Right atrium auricular region (tissue), 2 donors: ENCODE measurements around the gene TOP2B. TPM values are rescaled to one million over a fixed set of nuclear protein-coding genes. Genes with fewer than 3 reads are reported as not detected.
A peak's percentile ranks its signal among the peaks of the same experiment; 100 is the strongest.

Experiments
- DNase-seq: peaks from one replicate; pipeline ENCODE4 v3.0.0-alpha.2; 2019; ENCODE audit warnings: low spot score
- H3K27ac ChIP-seq, 2 donors: fragments of 200-600 bp; sonication (generic); 1 replicate in 1 of 2; 2 replicates in 1 of 2; pipeline ENCODE4 v1.5.1; 2016 to 2019
- H3K27me3 ChIP-seq, 2 donors: fragments of 200-600 bp; sonication (generic); one replicate each; pipeline versions ENCODE4 v1.5.1 to v1.6.0; 2017 to 2019
- H3K36me3 ChIP-seq: fragments of 200-600 bp; sonication (generic); one replicate; pipeline ENCODE4 v1.5.1; 2016
- H3K4me1 ChIP-seq, 2 donors: fragments of 200-600 bp; sonication (generic); one replicate each; pipeline versions ENCODE4 v1.5.1 to v1.6.0; 2017 to 2019
- H3K4me3 ChIP-seq, 2 donors: fragments of 200-600 bp; sonication (generic); 1 replicate in 1 of 2; 2 replicates in 1 of 2; pipeline ENCODE4 v1.5.1; 2017 to 2019; ENCODE audit warnings: mild to moderate bottlenecking in 1 of 2, moderate library complexity in 1 of 2
- H3K9me3 ChIP-seq, 2 donors: fragments of 200-600 bp; sonication (generic); one replicate each; pipeline ENCODE4 v1.5.1; 2019
- CTCF ChIP-seq, 2 donors: fragments of 200-600 bp; sonication (generic); IDR thresholded peaks; one replicate each; pipeline ENCODE4 v1.5.1; 2019; ENCODE audit warnings: antibody characterized with exemption in 2 of 2
- total RNA-seq, 2 donors: library from RNA; depleted of rRNA; stranded (reverse); fragments of >200 nt; gene quantifications; one replicate each; pipeline ENCODE4 v1.1.0, GENCODE V29; 2016

TOP2B gene
- total RNA-seq, 2 donors from 2014 or later = 67.2 to 91.4 TPM

GRCh38 chr3:25588441-25589103, 76.1 kb downstream of the TOP2B start:
- peak overlapping the region; percentile 73 to 84 for H3K27ac ChIP-seq
- H3K36me3 ChIP-seq = no peaks in the 10 kb centered on the region
- no peak overlapping the region for H3K4me3 ChIP-seq
- no peak for DNase-seq
- H3K4me1 ChIP-seq = peaks cover 0 to 52% of the 10 kb centered on the region in 2 donors
- no peak for TF ChIP-seq CTCF (IDR thresholded peaks at IDR 0.05)
- H3K27me3 ChIP-seq = no peaks in the 10 kb centered on the region
- no peaks in the 10 kb centered on the region for H3K9me3 ChIP-seq

- H3K27me3 ChIP-seq = no peaks in the 10 kb centered on the region
- TF ChIP-seq CTCF (IDR thresholded peaks at IDR 0.05) = no peak
- no peaks in the 10 kb centered on the region for H3K9me3 ChIP-seq
- no peaks in the 10 kb centered on the region for H3K36me3 ChIP-seq
- H3K27ac ChIP-seq = peak overlapping the region; percentile 73 to 84
- H3K4me1 ChIP-seq = peaks cover 0 to 46% of the 10 kb centered on the region in 2 donors
- no peak overlapping the region for H3K4me3 ChIP-seq
- DNase-seq = no peak
These were observed 76.7 kb downstream of the TOP2B start for GRCh38 chr3:25587975-25588374.

GRCh38 chr3:25587526-25587925, 77.2 kb downstream of the TOP2B start:
- no peak for TF ChIP-seq CTCF (IDR thresholded peaks at IDR 0.05)
- no peaks in the 10 kb centered on the region for H3K9me3 ChIP-seq
- H3K36me3 ChIP-seq = no peaks in the 10 kb centered on the region
- H3K27ac ChIP-seq = peak overlapping the region; percentile 4 to 73
- DNase-seq = no peak
- H3K4me3 ChIP-seq = no peak overlapping the region
- peaks cover 0 to 41% of the 10 kb centered on the region in 2 donors for H3K4me1 ChIP-seq
- no peaks in the 10 kb centered on the region for H3K27me3 ChIP-seq

- Histone ChIP-seq H3K4me1 (peaks cover 0 to 37% of the 10 kb centered on the region in 2 donors), H3K27ac (no peak overlapping the region)
These were observed 77.6 kb downstream of the TOP2B start for GRCh38 chr3:25587094-25587493.

GRCh38 chr3:25586553-25586952, 78.2 kb downstream of the TOP2B start:
- H3K4me3 ChIP-seq = no peak overlapping the region
- H3K27me3 ChIP-seq = no peaks in the 10 kb centered on the region
- no peak overlapping the region for H3K27ac ChIP-seq
- TF ChIP-seq CTCF (IDR thresholded peaks at IDR 0.05) = no peak
- peaks cover 7% of the 10 kb centered on the region for H3K36me3 ChIP-seq
- no peaks in the 10 kb centered on the region for H3K9me3 ChIP-seq
- peaks cover 0 to 32% of the 10 kb centered on the region in 2 donors for H3K4me1 ChIP-seq
- no peak for DNase-seq

More at GRCh38 chr3:25587094-25587493, 77.6 kb downstream of the TOP2B start:
- no peak overlapping the region for H3K4me3 ChIP-seq
- H3K36me3 ChIP-seq = peaks cover 4% of the 10 kb centered on the region
- H3K27me3 ChIP-seq = no peaks in the 10 kb centered on the region
- H3K9me3 ChIP-seq = no peaks in the 10 kb centered on the region
- DNase-seq = no peak
- no peak for TF ChIP-seq CTCF (IDR thresholded peaks at IDR 0.05)

- DNase-seq = no peak
- Histone ChIP-seq H3K27ac (no peak overlapping the region), H3K4me1 (peaks cover 0 to 28% of the 10 kb centered on the region in 2 donors), H3K9me3 (no peaks in the 10 kb centered on the region), H3K27me3 (no peaks in the 10 kb centered on the region), H3K4me3 (no peak overlapping the region), H3K36me3 (peaks cover 11% of the 10 kb centered on the region)
- no peak for TF ChIP-seq CTCF (IDR thresholded peaks at IDR 0.05)
These were observed 78.6 kb downstream of the TOP2B start for GRCh38 chr3:25586167-25586505.
